WTC11 (cell line): Measurements from ENCODE around the gene GRID2. TPM values are rescaled to one million over a fixed set of nuclear protein-coding genes. Genes with fewer than 3 reads are reported as not detected.
"Not testable (repeated sequence)": the region's sequence is repeated elsewhere in the genome, so short reads cannot be mapped to it uniquely, and the experiment has no call there.

ENCODE experiments used
- ATAC-seq: fragments of 200-7000 bp; cut with Tn5 transposase; 2 replicates; pipeline ENCODE4 v1.10.0; 2021; ENCODE audit warnings: mild to moderate bottlenecking, moderate library complexity
- CTCF ChIA-PET: fragments of 300-600 bp; sonication (Branson Sonifier 250); formaldehyde crosslinking; loops from one replicate; lab custom pipeline; 2021; ENCODE audit warnings: antibody characterized with exemption; lab: Charles Lee
- POLR2A ChIA-PET: fragments of 350-600 bp; sonication (Branson Sonifier 250); formaldehyde crosslinking; loops from one replicate; lab custom pipeline; 2021; ENCODE audit warnings: antibody characterized with exemption; lab: Charles Lee
- DNase-seq: peaks from one replicate; pipeline ENCODE4 v3.0.0; 2021; ENCODE audit warnings: low spot score
- H3K27ac Mint-ChIP-seq: 2 replicates; pipeline ENCODE4 v1.8.0; 2021; ENCODE audit warnings: mixed read lengths
- H3K27me3 Mint-ChIP-seq: 2 replicates; pipeline ENCODE4 v1.8.0; 2021; ENCODE audit warnings: low read depth, mild to moderate bottlenecking, moderate library complexity, mixed read lengths
- H3K36me3 Mint-ChIP-seq: 2 replicates; pipeline ENCODE4 v1.8.0; 2021; ENCODE audit warnings: mixed read lengths
- H3K4me1 Mint-ChIP-seq: 2 replicates; pipeline ENCODE4 v1.8.0; 2022; ENCODE audit warnings: mixed read lengths
- H3K4me3 Mint-ChIP-seq: 2 replicates; pipeline ENCODE4 v1.8.0; 2021; ENCODE audit warnings: mild to moderate bottlenecking, moderate library complexity, mixed read lengths
- H3K9me3 Mint-ChIP-seq: 2 replicates; pipeline ENCODE4 v1.8.0; 2021; ENCODE audit warnings: mixed read lengths
- ATF6 ChIP-seq: sonication (generic); formaldehyde crosslinking; IDR thresholded peaks from 2 replicates; pipeline ENCODE4 v1.8.1; 2023; ENCODE audit warnings: mild to moderate bottlenecking, missing genetic modification reagents
- ETV6 ChIP-seq: sonication (generic); formaldehyde crosslinking; IDR thresholded peaks from 2 replicates; pipeline ENCODE4 v1.8.1; 2022; ENCODE audit warnings: mild to moderate bottlenecking, missing genetic modification reagents
- HMGA2 ChIP-seq: fragments of 250-450 bp; sonication (Bioruptor Pico); IDR thresholded peaks from 2 replicates; pipeline ENCODE4 v1.4.0; 2021; ENCODE audit warnings: mild to moderate bottlenecking, moderate library complexity
- NR1H2 ChIP-seq: sonication (generic); formaldehyde crosslinking; IDR thresholded peaks from 2 replicates; pipeline ENCODE4 v1.9.0; 2021; ENCODE audit warnings: mild to moderate bottlenecking, moderate library complexity, missing genetic modification reagents
- PRDM15 ChIP-seq: sonication (generic); formaldehyde crosslinking; IDR thresholded peaks from 2 replicates; pipeline ENCODE4 v1.8.0; 2022; ENCODE audit warnings: missing genetic modification reagents
- ZNF121 ChIP-seq: sonication (generic); formaldehyde crosslinking; IDR thresholded peaks from 2 replicates; pipeline ENCODE4 v1.8.0; 2023; ENCODE audit warnings: missing genetic modification reagents
- ZNF138 ChIP-seq: sonication (generic); formaldehyde crosslinking; conservative IDR thresholded peaks from 2 replicates; pipeline ENCODE4 v1.8.1; 2022; ENCODE audit warnings: mild to moderate bottlenecking, moderate library complexity, missing genetic modification reagents
- ZNF396 ChIP-seq: fragments of 250-450 bp; sonication (Bioruptor Pico); IDR thresholded peaks from 2 replicates; pipeline ENCODE4 v1.8.0; 2021; ENCODE audit warnings: mild to moderate bottlenecking, moderate library complexity, borderline replicate concordance
- total RNA-seq: library from RNA; stranded (reverse); gene quantifications from 3 replicates; pipeline ENCODE4 v1.2.3, GENCODE V29; 2021
- TF ChIP-seq, protein P1 (sequence below): sonication (generic); formaldehyde crosslinking; IDR thresholded peaks from 2 replicates; pipeline ENCODE4 v1.8.0; 2023; ENCODE audit warnings: mild to moderate bottlenecking, missing genetic modification reagents
- TF ChIP-seq, protein P2 (sequence below): fragments of 250-450 bp; sonication (Bioruptor Pico); IDR thresholded peaks from 2 replicates; pipeline ENCODE4 v1.9.0; 2021; ENCODE audit warnings: mild to moderate bottlenecking

GRID2 gene
- total RNA-seq, 1 experiment from 2014 or later: 26.8 TPM

- H3K4me3 Mint-ChIP-seq: 0 out of 2 replicates have a peak overlapping the region, but pooled peaks have one; percentile 23
- H3K27me3 Mint-ChIP-seq, H3K9me3 Mint-ChIP-seq, POLR2A ChIA-PET, DNase-seq, H3K27ac Mint-ChIP-seq, ATAC-seq, CTCF ChIA-PET: not testable (repeated sequence)
- peaks cover 70% of the 10 kb centered on the region for H3K4me1 Mint-ChIP-seq
- H3K36me3 Mint-ChIP-seq: peaks cover 17% of the 10 kb centered on the region
- TF ChIP-seq ZNF121 (CRISPR knock-in tag): peak; percentile 95
Measured at GRCh38 chr4:92448176-92448575, 144.4 kb downstream of the GRID2 start.

DNA sequence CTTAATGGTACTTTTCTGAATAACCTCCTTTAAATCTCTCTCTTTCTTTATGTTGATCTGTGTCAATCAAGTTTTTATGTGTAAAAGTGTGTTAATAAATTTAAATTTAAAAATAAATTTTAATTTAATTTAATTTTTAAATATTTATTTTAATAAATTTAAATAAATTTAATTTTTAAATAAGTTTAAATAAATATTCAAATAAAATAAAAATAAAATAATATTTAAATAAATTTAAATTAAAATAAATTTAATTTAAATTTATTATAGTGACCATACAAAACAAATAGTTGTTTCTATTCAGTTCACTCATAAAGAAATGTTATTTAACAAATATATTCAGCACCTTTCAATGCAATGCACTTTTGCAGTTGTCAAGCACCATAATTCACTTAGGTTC, 146.9 kb downstream of the GRID2 start:
- POLR2A ChIA-PET: no interaction called here
- ATAC-seq (no peak), DNase-seq (no peak)
- Mint-ChIP-seq H3K9me3 (no peaks in the 10 kb centered on the region), H3K4me1 (peaks cover 69% of the 10 kb centered on the region), H3K36me3 (peaks cover 11% of the 10 kb centered on the region), H3K27ac (no peak overlapping the region), H3K27me3 (no peaks in the 10 kb centered on the region), H3K4me3 (no peak overlapping the region; the same call in 1 of the 2 replicates)
- CTCF ChIA-PET: no interaction called here
- peak; percentile 99 for TF ChIP-seq HMGA2 (CRISPR knock-in tag)
- TF ChIP-seq, protein P1, sequence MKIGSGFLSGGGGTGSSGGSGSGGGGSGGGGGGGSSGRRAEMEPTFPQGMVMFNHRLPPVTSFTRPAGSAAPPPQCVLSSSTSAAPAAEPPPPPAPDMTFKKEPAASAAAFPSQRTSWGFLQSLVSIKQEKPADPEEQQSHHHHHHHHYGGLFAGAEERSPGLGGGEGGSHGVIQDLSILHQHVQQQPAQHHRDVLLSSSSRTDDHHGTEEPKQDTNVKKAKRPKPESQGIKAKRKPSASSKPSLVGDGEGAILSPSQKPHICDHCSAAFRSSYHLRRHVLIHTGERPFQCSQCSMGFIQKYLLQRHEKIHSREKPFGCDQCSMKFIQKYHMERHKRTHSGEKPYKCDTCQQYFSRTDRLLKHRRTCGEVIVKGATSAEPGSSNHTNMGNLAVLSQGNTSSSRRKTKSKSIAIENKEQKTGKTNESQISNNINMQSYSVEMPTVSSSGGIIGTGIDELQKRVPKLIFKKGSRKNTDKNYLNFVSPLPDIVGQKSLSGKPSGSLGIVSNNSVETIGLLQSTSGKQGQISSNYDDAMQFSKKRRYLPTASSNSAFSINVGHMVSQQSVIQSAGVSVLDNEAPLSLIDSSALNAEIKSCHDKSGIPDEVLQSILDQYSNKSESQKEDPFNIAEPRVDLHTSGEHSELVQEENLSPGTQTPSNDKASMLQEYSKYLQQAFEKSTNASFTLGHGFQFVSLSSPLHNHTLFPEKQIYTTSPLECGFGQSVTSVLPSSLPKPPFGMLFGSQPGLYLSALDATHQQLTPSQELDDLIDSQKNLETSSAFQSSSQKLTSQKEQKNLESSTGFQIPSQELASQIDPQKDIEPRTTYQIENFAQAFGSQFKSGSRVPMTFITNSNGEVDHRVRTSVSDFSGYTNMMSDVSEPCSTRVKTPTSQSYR: no peak
- no peak for TF ChIP-seq ATF6 (CRISPR knock-in tag)
- no peak for TF ChIP-seq ZNF138 (CRISPR knock-in tag)

DNA sequence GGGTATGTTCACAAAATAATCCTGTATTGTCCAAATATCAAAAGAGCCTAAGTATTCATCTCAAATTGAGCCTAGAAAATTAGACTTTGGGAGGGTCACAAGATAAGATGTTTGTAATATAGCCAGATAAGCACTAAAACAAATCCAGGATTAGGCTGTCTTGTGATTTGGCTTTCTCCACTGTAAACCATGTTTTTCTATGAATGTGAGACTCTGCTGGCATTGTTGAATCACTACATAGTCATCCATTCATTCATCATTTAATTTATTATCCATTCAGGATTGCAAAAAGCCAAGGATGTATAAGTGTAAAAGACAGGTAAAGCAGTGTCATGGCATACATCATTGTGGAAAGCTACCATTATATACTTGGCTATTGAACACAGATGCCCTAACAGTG, 148.0 kb downstream of the GRID2 start:
- ChIA-PET CTCF (no interaction called here), POLR2A (no interaction called here)
- Mint-ChIP-seq H3K4me1 (peaks cover 67% of the 10 kb centered on the region), H3K4me3 (no peak overlapping the region), H3K27me3 (no peaks in the 10 kb centered on the region), H3K36me3 (peaks cover 3% of the 10 kb centered on the region; the same call in 1 of the 2 replicates), H3K9me3 (no peaks in the 10 kb centered on the region), H3K27ac (peak overlapping the region; percentile 71; the same call in 1 of the 2 replicates)
- ATAC-seq: no peak
- TF ChIP-seq NR1H2 (CRISPR knock-in tag): no peak
- no peak for DNase-seq

DNA sequence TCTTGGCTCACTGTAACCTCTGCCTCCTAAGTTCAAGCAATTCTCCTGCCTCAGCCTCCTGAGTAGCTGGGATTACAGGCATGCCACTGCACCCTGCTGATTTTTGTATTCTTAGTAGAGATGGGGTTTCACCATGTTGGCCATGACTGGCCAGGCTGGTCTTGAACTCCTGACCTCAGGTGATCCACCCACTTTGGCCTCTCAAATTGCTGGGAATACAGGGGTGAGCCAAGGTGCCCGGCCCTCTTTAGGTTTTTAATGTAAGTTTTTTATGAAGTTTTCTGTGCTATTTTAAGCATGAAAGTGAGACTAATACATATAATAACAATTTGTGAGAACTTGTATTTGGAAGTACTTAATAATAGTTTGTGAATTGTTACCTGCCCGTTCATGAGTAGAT, 148.6 kb downstream of the GRID2 start:
- DNase-seq, POLR2A ChIA-PET, H3K9me3 Mint-ChIP-seq, CTCF ChIA-PET, H3K36me3 Mint-ChIP-seq, ATAC-seq, H3K4me3 Mint-ChIP-seq, H3K27ac Mint-ChIP-seq: not testable (repeated sequence)
- TF ChIP-seq, protein P2, sequence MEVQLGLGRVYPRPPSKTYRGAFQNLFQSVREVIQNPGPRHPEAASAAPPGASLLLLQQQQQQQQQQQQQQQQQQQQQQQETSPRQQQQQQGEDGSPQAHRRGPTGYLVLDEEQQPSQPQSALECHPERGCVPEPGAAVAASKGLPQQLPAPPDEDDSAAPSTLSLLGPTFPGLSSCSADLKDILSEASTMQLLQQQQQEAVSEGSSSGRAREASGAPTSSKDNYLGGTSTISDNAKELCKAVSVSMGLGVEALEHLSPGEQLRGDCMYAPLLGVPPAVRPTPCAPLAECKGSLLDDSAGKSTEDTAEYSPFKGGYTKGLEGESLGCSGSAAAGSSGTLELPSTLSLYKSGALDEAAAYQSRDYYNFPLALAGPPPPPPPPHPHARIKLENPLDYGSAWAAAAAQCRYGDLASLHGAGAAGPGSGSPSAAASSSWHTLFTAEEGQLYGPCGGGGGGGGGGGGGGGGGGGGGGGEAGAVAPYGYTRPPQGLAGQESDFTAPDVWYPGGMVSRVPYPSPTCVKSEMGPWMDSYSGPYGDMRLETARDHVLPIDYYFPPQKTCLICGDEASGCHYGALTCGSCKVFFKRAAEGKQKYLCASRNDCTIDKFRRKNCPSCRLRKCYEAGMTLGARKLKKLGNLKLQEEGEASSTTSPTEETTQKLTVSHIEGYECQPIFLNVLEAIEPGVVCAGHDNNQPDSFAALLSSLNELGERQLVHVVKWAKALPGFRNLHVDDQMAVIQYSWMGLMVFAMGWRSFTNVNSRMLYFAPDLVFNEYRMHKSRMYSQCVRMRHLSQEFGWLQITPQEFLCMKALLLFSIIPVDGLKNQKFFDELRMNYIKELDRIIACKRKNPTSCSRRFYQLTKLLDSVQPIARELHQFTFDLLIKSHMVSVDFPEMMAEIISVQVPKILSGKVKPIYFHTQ (CRISPR knock-in tag): peak; percentile 56; the same call in 1 of the 2 replicates
- TF ChIP-seq, all 79 proteins: peak for 1; not testable (repeated sequence) for 78
- not testable (repeated sequence) for H3K27me3 Mint-ChIP-seq
- H3K4me1 Mint-ChIP-seq: peaks cover 67% of the 10 kb centered on the region

GRCh38 chr4:92455329-92455839, 151.6 kb downstream of the GRID2 start:
- H3K36me3 Mint-ChIP-seq: no peaks in the 10 kb centered on the region
- peak overlapping the region; percentile 76 for H3K27ac Mint-ChIP-seq
- peaks cover 70% of the 10 kb centered on the region for H3K4me1 Mint-ChIP-seq
- DNase-seq: no peak
- no peak overlapping the region; the same call in 1 of the 2 replicates for H3K4me3 Mint-ChIP-seq
- ChIA-PET POLR2A (no interaction called here), CTCF (no interaction called here)
- H3K9me3 Mint-ChIP-seq: no peaks in the 10 kb centered on the region
- H3K27me3 Mint-ChIP-seq: no peaks in the 10 kb centered on the region
- ATAC-seq: peak; percentile 60
- TF ChIP-seq PRDM15 (CRISPR knock-in tag) (peak; percentile 40; the same call in 1 of the 2 replicates), ETV6 (CRISPR knock-in tag) (no peak), ZNF396 (no peak)
- TF ChIP-seq, protein P2 (CRISPR knock-in tag): no peak
